Neural cell (in vitro differentiated cells): Measurements from ENCODE around the gene RAD9A. TPM values are rescaled to one million over a fixed set of nuclear protein-coding genes. Genes with fewer than 3 reads are reported as not detected.

Experiments used
- H2AFZ ChIP-seq: fragments of 200-600, 300-800 bp; sonication (generic), shearing (Covaris generic); 2 replicates; pipeline ENCODE4 v1.6.0; 2014; ENCODE audit warnings: low read depth, mild to moderate bottlenecking, antibody characterized with exemption, low read length, moderate library complexity
- H3F3A ChIP-seq: fragments of 200-600 bp; shearing (Covaris generic); 2 replicates; pipeline ENCODE4 v1.6.1; 2016; ENCODE audit warnings: mild to moderate bottlenecking, moderate library complexity, mixed read lengths, antibody characterized with exemption, low read length; ENCODE audit not compliant: insufficient read depth, poor library complexity, severe bottlenecking
- H3K27ac ChIP-seq: fragments of 200-600, 300-800 bp; sonication (generic), shearing (Covaris generic); 2 replicates; pipeline ENCODE4 v1.5.1; 2014; ENCODE audit warnings: mild to moderate bottlenecking, low read length, moderate library complexity
- H3K27me3 ChIP-seq: fragments of 300-800, 200-600 bp; sonication (generic), shearing (Covaris generic); 2 replicates; pipeline ENCODE4 v1.6.0; 2014; ENCODE audit warnings: mild to moderate bottlenecking, low read depth, low read length, moderate library complexity; ENCODE audit not compliant: insufficient read depth
- H3K36me3 ChIP-seq: fragments of 300-800, 200-600 bp; sonication (generic), shearing (Covaris generic); 2 replicates; pipeline ENCODE4 v1.5.1; 2014; ENCODE audit warnings: mild to moderate bottlenecking, antibody characterized with exemption, low read length, moderate library complexity; ENCODE audit not compliant: insufficient read depth
- H3K4me2 ChIP-seq: fragments of 300-800, 200-600 bp; sonication (generic), shearing (Covaris generic); 2 replicates; pipeline ENCODE4 v1.6.0; 2014; ENCODE audit warnings: mild to moderate bottlenecking, low read length
- H3K4me3 ChIP-seq: fragments of 300-800, 200-600 bp; sonication (generic), shearing (Covaris generic); 2 replicates; pipeline ENCODE4 v1.5.1; 2014; ENCODE audit warnings: mild to moderate bottlenecking, low read length, moderate library complexity
- H3K79me2 ChIP-seq: fragments of 200-600 bp; shearing (Covaris generic); replicated peaks from 2 replicates; pipeline ENCODE4 v1.6.0; 2014; ENCODE audit warnings: mild to moderate bottlenecking, low read length, moderate library complexity; ENCODE audit not compliant: insufficient read depth
- H3K9ac ChIP-seq: fragments of 300-800, 200-600 bp; sonication (generic), shearing (Covaris generic); 2 replicates; pipeline ENCODE4 v1.6.1; 2016; ENCODE audit warnings: mild to moderate bottlenecking, low read length, mixed read lengths
- H3K9me2 ChIP-seq: fragments of 200-600 bp; shearing (Covaris generic); 2 replicates; pipeline ENCODE4 v1.6.1; 2016; ENCODE audit warnings: mild to moderate bottlenecking, low read length, mixed read lengths; ENCODE audit not compliant: insufficient read depth
- H3K9me3 ChIP-seq: fragments of 200-600, 300-800 bp; sonication (generic), shearing (Covaris generic); 2 replicates; pipeline ENCODE4 v1.6.1; 2016; ENCODE audit warnings: mild to moderate bottlenecking, mixed run types, low read length, moderate library complexity, mixed read lengths
- H4K20me1 ChIP-seq: fragments of 200-600 bp; shearing (Covaris generic); 2 replicates; pipeline ENCODE4 v1.6.1; 2016; ENCODE audit warnings: mild to moderate bottlenecking, mixed run types; ENCODE audit not compliant: insufficient read depth
- CTCF ChIP-seq: fragments of 450-650 bp; IDR thresholded peaks from 2 replicates; pipeline ENCODE4 v1.5.1; 2014; ENCODE audit warnings: antibody characterized with exemption, mild to moderate bottlenecking, moderate library complexity; ENCODE audit not compliant: poor library complexity, severe bottlenecking
- EP300 ChIP-seq: fragments of 450-650 bp; conservative IDR thresholded peaks from 2 replicates; pipeline ENCODE4 v1.6.1; 2014; ENCODE audit warnings: antibody characterized with exemption, mild to moderate bottlenecking, moderate library complexity; ENCODE audit not compliant: poor library complexity, severe bottlenecking
- EZH2 ChIP-seq: fragments of 200-600, 300-800 bp; shearing (Covaris generic), sonication (generic); IDR thresholded peaks from 2 replicates; pipeline ENCODE4 v1.6.1; 2014; ENCODE audit warnings: antibody characterized with exemption, low read length, borderline replicate concordance, mild to moderate bottlenecking; ENCODE audit not compliant: insufficient read depth, poor library complexity, severe bottlenecking
- MXI1 ChIP-seq: fragments of 450-650 bp; conservative IDR thresholded peaks from 2 replicates; pipeline ENCODE4 v1.6.1; 2014; ENCODE audit warnings: antibody characterized with exemption, mild to moderate bottlenecking; ENCODE audit not compliant: poor library complexity, severe bottlenecking
- POLR2AphosphoS5 ChIP-seq: IDR thresholded peaks from 2 replicates; pipeline ENCODE4 v1.6.1; 2012
- RAD21 ChIP-seq: fragments of 450-650 bp; conservative IDR thresholded peaks from 2 replicates; pipeline ENCODE4 v1.6.1; 2014; ENCODE audit warnings: antibody characterized with exemption, mild to moderate bottlenecking, moderate library complexity
- REST ChIP-seq: IDR thresholded peaks from 2 replicates; pipeline ENCODE4 v1.6.1; 2012; ENCODE audit warnings: borderline replicate concordance
- SMC3 ChIP-seq: fragments of 450-650 bp; conservative IDR thresholded peaks from 2 replicates; pipeline ENCODE4 v1.6.1; 2014; ENCODE audit warnings: antibody characterized with exemption, mild to moderate bottlenecking, moderate library complexity; ENCODE audit not compliant: poor library complexity
- TAF1 ChIP-seq: IDR thresholded peaks from 2 replicates; pipeline ENCODE4 v1.6.1; 2012; ENCODE audit warnings: low read depth
- polyA plus RNA-seq: library from polyadenylated mRNA; depleted of rRNA; stranded (reverse); fragments of >200 nt; gene quantifications from 2 replicates; pipeline ENCODE4 v1.2.3, GENCODE V29; 2014

RAD9A gene
- polyA plus RNA-seq, 1 donor from 2014 or later: 59.6 TPM

- TF ChIP-seq TAF1 (no peak), POLR2AphosphoS5 (no peak)
These were observed 19.9 kb upstream of the RAD9A start (continued) for GRCh38 chr11:67371911-67372320.

GRCh38 chr11:67372321-67372992 is 19.3 kb upstream of the RAD9A start:
- Histone ChIP-seq H3K4me2 (no peak overlapping the region), H4K20me1 (no peaks in the 10 kb centered on the region), H3K9me2 (no peaks in the 10 kb centered on the region), H3K36me3 (no peaks in the 10 kb centered on the region), H3F3A (no peaks in the 10 kb centered on the region), H3K27ac (no peak overlapping the region), H3K9me3 (no peaks in the 10 kb centered on the region), H2AFZ (no peak overlapping the region), H3K27me3 (peaks cover 42% of the 10 kb centered on the region), H3K4me3 (peak overlapping the region; percentile 64), H3K79me2 (no peaks in the 10 kb centered on the region), H3K9ac (peak overlapping the region; percentile 57)
- TF ChIP-seq EP300: no peak
- no peak for TF ChIP-seq RAD21
- TF ChIP-seq EZH2: no peak
- TF ChIP-seq MXI1: no peak
- TF ChIP-seq SMC3: no peak
- TF ChIP-seq REST: no peak
- no peak for TF ChIP-seq POLR2AphosphoS5
- TF ChIP-seq TAF1: no peak
- no peak for TF ChIP-seq CTCF

DNA sequence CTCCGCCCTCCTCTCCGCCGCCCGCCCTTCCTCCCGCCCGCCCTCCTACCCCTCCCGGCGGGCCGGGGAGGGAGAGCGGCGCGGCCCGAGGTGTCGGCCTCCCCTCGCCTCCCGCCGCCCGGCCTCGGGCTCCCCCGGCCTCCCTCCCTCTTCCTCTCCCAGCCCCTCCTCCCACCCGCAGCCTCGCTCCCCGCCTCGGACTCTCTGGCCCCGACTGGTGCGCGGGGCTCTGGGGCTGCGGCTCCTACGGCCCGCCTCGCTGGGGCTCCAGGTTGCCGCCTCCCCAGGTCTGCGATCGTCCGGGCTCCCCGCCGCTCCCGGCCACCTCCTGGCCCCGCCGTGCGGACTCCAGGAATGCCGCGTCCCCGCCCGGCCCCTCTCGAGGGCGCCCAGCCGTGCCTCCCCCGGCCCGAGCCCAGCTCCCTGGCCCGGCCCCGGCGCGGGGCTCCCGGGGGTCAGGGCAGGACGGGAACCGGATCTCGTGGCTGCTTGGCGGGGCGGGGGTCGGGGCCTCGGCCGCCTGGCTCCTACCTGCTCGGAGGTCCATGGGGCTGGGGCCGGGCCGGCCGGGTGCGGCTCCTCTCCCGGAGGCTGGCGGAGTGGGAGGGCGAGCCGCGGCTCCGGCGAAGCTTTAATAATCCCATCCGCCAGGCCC is 18.7 kb upstream of the RAD9A start, which contains the start of gene CLCF1:
CLCF1 (minus strand) TSS at position 606 of the 655 bp plus-strand sequence; CDS start at position 547, 59 bp downstream.
- Histone ChIP-seq H3K79me2 (no peaks in the 10 kb centered on the region), H2AFZ (no peak within 1 kb of the TSS), H4K20me1 (no peaks in the 10 kb centered on the region)

More for the DNA sequence above, 18.7 kb upstream of the RAD9A start, which contains the start of gene CLCF1:
- Histone ChIP-seq H3K9ac (peak within 1 kb of the TSS; percentile 57), H3K27me3 (peaks cover 42% of the 10 kb centered on the region), H3F3A (no peaks in the 10 kb centered on the region), H3K36me3 (no peaks in the 10 kb centered on the region), H3K9me2 (no peaks in the 10 kb centered on the region), H3K9me3 (no peaks in the 10 kb centered on the region), H3K4me2 (no peak within 1 kb of the TSS), H3K4me3 (peak within 1 kb of the TSS; percentile 64), H3K27ac (no peak within 1 kb of the TSS)
- TF ChIP-seq SMC3 (no peak), MXI1 (no peak), POLR2AphosphoS5 (no peak), TAF1 (no peak), REST (no peak), CTCF (no peak), EP300 (no peak), EZH2 (no peak), RAD21 (no peak)
